Stimulated activated CD4-positive, alpha-beta T cell treated with anti-CD3 and anti-CD28 coated beads, Interleukin-2, amount 100 ng/mL, for 4 hours (primary cell): ENCODE results near the gene TMEM9.

Source experiments
- DNase-seq: peaks from one replicate; pipeline ENCODE4 v3.0.0-alpha.2; 2020; ENCODE audit warnings: low read depth

The TMEM9 gene

DNA sequence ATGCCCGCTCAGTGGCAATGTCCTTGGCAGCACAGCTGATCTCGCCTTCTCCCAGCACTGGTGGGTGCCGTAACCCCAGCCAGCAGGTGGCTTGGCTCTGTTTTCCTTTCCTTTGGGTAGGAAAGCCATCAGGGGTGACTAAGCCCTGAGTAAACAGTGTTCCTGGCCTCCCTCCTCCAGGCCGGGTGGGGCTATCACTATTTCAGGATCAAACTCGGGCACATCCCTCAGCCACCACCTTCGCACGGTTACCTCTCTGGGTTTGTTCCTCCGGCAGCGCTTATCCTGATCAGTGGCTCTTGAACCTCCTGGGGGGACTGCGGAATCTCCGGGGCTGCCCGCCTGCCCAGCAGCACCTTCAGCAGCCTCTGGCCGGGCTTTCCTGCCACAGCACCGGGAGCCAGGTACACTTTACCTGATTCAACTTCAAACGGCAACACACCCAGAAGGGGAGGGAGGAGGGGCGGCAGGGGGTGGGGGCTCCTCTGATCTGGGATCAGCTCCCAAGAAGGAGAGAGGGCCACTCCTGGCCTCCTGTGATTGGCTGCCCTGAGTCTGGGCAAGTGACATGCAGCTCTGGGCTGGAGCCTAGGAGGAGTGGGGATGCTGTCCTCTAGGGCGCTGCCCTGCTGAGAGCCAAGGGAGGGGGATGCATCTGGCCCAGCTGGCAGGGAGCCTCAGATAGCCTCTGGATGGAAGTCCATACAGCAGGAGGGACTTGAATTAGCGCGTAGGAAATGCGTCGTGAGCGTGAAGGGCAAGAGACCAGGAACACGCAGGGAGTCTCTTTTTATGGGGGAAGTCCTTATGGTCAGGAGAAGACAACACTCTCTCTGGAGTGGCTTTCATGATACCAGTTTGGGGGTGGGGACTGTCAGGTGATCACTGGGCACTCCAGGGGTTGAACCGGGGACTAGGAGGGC lies 27.2 kb downstream of the TMEM9 start, which contains the start of gene ASCL5:
Gene ASCL5, minus strand, starts transcription at position 353 of the 923 bp plus-strand sequence. CDS start 11,812 bp downstream, outside the sequence.
- DNase-seq, result no peak

DNA sequence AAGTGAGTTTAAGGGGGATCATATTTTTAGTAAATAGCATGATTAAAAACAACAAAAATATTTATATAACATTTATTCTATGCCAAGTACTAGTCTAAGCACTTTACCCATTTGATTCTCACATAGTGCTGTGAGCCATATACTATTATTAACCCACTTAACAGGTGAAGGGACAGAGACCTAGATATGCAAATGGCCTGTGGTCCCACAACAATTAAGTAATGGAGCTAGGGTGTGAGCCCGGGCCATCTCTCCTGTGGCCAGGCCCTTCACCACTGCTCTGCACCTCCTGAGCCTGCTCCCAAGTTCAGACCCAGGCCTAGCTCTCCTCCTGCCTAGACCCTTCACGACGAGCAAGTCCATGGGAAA lies 27.8 kb downstream of the TMEM9 start:
- no peak for DNase-seq

DNA sequence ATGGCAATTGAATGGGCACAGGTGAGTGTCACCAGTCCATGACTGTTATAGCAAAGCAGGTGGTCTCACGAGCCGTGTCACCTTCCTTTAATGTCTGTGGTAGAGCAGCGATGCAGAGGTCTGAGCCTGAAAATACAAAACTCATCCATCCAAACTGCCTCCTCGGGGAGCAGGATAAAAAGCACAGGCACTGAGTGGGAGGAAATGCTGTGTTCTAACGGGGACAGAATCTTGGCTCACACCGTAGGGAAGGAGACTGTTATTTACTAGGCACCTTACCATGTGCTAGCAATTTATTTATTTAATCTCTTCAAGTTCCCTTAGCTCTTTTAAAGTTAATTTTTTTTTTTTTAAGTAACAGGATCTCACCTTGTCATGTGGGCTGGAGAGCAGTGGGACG lies 28.5 kb downstream of the TMEM9 start:
- DNase-seq, result no peak

DNA sequence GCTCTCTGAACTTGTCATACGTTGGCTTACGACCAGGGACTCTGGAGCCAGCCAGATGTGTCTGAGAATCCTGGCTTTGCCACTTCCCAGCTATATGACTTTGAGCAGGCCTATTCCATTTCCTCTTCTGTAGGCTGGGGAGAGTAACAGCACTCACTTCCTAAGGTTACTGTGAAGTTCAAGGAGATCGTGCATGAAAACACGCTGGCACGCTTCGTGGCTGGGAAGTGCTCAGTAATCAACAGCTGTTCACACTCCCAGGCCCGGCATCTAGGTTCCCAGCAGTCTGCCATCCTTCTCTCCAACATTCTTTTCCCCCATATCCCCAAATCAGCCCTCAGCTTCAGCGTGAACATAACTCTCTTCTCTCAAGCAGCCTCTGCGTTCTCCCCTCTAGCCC lies 29.3 kb downstream of the TMEM9 start:
- DNase-seq, result no peak

DNA sequence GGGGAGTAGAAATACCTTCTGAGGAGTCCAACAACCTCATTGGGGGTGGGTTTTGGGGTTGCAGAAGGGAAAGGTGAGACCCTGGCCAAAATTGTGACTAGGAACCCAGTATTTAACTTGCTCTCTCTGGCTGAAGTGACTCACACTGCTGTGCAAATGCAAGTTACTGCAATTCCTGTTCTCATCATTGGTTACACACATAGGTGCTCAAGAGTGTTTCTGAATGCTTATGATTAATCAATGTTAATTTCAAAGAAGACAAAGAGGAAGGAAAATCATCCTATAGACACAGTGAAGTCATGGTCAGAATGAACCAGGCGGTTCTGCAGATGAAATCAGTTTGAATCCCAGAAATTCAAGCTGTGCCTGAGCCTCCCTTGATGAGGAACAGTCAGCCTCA lies 30.4 kb downstream of the TMEM9 start:
- no peak for DNase-seq

DNA sequence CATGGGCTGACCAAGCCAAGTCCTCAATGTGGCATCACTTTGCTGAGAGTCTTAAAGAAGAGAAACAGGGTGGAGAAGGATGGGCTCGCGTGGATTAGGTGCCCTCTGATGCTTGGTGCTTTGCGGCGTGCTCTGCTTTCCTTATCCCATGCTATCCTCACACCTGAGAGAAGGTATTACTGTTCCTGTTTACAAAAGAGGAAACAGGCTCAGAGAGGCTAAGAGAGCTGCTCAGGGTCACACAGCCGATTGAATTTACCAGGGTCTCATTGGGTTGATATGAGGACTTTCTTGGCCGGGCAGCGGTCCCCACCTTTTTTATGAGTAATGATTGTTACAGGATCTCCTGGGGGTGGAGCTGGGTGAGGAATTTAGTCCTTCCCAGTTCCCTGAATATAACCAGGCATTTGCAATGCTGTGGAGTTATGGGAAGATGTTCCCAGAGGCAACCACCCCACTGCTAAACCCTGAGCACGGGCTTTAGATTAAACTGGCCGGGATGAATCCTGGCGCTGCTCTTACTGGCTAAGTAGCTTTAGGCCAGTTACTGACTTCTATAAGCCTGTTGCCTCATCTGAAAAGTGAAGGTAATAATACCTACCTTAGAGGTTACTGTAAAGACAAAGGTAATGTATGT lies 31.8 kb downstream of the TMEM9 start:
- DNase-seq, result no peak

DNA sequence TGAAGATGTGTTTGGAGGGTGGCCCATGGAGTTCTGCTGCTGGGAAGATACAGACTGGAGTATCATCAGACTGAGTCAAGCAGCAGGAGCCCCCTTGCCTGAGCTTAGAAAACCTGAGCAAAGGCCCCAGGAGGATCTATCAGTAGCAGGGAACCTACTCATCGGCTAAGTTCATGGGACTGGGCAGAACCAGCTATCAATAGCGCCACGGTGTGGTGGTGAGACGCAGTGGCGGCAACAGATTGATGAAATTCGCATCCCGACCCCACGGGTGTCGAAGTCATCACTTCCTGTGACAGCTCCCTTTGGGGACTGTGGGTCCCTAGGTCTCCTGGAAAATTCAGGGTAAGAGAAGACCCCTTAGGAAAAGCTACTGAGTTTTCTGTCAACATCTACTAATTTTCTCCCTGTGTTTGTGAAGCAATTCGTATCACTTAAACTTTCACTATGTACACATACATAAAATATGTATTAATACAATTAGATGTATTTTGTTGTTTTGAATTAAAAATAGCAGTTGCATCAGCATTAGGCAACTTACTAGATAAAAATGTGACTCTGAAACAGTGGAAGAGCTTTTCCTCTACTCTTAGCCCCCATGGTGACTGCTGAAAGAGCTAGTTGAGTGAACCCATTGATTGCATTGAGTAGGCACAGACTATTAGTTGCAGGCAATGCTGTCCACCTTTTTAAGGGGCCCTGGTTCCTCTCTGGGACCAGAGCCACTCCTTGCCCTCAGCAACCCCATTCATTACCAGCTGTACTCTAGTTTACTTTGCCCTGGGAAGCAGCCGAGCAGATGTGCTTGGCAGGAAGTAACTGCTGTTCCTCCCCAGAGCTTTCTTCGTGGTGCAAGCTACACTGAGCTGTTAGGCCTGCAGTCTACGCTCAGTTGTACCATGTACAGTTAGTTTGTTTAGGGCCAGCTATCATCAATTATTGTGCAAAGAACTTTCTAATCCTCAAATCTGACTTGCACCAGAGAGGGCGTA lies 34.8 kb downstream of the TMEM9 start:
- DNase-seq, result peak; percentile 22

DNA sequence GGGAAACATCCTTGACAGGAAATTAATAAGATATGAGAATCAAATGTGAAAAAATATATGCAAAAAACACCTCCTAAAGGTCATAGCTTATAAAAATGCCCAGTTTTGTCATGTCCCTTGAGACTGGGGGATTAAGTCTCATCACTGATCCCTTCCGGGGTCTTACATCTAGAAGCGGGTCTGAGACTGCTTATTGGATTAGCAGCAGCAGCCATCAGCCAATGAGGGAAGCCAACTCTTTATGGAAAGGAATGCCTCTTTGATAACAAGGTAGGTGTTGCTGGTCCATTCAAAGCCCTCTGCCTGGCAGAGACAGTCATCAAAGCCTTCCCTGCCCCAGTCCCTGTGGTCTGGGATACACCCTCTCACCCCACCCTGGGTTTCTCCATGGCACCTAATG lies 38.2 kb downstream of the TMEM9 start:
- DNase-seq, result no peak

DNA sequence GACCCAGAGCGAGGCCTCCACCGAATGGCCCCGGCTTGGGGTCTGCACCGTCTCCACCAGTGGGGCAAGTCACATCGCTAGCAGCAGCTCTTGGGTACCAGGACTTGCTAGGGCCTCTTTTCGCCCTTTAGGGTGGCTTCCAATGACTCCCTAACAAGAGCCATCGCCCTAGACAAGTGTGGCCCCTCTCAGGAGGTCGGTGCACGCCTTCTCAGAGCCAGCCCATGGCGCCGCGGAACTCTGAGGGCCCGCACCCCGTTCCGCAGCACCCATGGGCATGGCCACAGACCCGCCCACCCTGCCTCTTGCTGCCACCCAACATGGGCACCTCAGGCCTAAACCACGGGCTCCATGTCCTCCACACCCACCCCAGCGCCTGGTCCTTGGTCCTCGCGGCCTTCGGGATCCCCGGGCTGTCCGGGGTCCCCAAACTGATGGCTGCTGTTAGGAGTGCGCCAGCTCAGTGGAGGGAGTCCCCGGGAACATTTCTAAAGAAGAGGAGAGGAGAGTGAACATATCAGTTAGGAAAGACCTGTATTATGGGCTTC lies 38.8 kb downstream of the TMEM9 start:
- DNase-seq, result no peak

DNA sequence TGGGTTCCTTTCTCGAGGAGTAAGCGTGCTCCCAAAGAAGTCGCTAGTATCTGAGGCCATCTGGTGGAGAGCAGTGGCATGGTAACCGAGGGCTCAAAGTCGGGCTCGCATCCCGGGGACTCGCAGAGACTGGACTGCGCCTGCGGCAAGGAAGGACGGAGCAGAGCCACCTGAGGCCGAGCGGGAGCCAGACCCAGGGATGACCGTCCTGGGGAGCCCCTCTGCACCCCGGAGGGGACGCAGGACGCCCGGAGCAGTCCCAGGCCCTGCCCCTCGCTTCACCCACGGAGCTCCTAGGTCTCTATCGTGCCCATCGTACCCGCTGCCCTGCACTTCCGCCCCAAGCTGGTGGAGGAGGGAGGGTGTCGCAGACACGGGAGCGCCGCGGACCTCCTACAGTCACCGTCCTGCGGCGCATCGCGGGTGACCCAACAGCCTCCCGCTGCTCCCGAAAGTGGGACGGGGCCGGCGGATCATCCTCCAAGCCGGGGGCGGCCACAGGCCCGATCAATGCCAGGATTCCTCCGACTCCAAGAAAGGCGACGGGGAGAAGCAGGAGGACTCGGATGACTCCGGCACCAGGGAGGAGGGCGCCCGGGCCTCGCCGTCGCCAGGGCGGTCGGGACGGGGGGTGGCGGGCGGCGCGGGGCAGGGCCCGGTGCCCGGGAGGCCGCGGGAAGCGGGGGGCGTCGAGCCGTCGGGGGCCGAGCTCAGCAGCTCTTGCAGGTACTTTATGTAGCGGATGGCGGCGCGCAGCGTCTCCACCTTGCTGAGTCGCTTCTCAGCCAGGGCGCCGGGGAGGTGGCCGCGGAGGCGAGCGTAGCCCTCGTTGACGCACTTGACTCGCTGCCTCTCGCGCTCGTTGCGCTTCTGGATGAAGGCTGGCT lies 39.8 kb downstream of the TMEM9 start:
- peak; percentile 54 for DNase-seq

DNA sequence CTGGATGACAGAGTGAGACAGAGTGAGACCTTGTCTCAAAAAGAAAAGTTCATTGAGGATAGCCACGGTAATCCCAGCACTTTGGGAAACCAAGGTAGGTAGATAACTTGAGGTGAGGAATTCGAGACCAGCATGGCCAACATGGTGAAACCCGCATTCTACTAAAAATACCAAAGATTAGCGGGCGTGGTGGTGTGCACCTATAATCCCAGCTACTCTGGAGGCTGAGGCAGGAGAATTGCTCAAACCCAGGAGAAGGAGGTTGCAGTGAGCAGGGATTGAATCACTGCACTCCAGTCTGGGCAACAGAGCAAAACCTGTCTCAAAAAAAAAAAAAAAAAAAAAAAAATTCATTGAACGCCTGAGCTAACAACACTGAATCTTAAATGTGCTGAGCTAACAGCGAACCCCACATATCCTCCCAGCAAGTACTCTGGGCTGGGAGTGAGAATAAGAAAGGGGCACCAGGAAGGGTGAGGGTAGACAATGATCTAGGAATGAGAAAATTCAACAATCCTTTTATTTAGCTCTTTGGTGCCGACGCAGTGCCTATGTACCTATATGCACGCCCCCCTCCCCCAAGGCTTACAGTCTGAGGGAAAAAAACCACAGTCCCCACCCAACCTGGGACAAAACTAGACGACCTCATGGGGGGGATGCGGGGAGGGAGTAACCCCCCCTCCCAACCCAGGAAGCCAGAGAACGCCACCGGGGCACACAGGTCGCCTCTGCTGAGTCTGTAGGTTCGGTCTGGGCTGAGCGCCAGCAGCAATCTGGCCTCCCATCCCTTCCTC lies 40.6 kb downstream of the TMEM9 start:
- DNase-seq, result no peak

DNA sequence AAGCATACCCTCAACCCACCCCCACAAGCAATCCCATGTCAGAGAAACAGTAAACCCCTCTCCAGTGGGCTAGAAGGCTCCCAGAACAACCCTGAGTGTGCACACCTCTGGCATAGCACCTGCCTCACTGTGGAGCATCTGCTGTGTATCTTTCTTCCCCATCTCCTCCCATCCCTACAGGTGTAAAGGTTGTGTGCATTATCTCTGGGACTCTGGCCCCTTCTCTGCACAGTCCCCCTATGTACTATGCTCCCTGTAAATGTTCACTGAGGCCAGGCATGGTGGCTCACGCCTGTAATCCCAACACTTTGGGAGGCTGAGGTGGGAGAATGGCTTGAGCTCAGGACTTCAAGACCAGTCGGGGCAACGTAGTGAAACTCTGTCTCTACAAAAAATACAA lies 41.3 kb downstream of the TMEM9 start:
- DNase-seq, result no peak

DNA sequence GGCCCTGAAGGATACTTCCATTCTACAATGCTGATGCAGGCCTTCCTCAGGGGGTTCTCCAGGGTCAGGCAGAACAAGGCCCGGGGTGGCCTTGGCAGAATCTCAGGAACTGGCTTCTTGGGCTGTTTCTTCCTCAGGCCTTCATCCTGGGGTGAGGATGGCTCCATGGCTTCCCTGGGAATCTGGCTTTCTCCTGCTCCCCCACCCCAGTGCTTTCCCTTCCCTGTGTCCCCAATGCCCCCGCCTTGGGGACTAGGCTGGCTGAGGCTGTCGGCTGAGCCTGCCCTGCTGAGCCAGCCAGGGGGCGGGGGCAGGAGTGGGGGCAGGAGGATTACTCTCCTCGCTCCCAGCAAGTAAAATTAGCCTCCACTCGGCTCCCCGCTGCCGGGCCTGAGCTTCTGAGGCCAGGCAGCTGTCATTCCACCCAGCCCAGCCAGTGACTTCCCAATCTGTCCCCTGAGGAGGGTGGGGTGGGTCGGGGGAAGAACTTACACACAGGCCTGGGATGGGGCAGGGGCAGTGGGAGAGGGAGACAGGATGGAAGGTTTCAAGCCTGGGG lies 42.0 kb downstream of the TMEM9 start, which contains the start of gene CACNA1S:
Gene CACNA1S, minus strand, starts transcription at position 254 of the 559 bp plus-strand sequence. Its CDS starts 87 bp downstream, at position 167.
- no peak for DNase-seq

DNA sequence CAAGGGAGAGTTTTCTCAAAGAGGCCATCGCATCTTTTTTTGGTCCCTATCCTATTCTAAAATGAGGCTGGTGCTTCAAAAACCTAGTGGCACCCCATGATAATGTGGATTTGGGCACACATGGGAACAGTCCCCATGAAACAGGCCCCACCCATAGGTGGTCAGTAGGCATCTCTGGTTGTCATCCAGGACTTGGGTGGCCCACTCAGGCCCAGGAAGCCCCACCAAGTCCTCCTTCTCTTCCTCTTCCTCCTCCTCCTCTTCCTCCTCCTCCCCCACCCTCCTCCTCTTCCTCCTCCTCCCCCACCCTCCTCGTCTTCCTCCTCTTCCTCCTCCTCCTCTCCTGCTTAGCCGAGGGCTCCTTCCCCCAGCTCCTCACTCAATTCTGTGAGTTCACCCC lies 42.6 kb downstream of the TMEM9 start:
- DNase-seq, result no peak

DNA sequence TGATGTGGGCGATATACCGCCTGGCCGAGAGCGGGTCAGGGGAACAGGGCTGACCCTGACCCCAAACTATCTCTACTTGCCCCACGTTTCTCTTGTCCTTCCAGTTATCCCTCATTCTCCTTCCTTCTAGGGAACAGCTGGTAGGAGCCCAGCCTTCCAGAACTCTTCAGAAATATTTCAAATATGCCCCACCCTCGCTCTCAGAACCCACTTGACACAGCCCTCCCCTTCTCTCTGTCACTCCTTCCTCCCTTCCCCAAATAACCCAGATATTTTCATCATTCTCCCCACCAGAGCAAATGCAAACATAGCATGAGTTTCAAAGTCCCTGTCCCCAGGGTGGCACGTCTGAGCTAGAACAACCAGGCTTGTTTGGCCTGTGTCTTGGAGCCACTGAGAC lies 43.1 kb downstream of the TMEM9 start:
- no peak for DNase-seq

DNA sequence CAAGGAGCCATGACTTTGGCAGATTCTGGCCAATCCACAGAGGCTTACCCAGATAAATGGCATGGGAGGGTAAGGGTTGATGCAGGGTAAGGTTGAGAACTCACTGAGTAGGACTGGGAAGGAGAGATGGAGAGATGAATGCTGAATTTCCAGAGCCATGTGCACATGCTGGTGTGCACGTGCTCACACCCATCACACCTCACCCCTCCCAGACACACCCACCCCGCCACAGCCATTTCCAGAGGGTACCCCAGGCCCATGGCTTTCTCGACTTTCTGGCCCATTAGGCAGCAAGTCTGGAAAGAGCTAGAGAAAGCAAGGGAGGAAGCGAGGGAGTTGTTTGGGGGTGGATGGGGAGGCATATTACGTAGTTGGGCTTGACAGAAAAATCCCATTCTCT lies 43.7 kb downstream of the TMEM9 start:
- DNase-seq, result no peak

DNA sequence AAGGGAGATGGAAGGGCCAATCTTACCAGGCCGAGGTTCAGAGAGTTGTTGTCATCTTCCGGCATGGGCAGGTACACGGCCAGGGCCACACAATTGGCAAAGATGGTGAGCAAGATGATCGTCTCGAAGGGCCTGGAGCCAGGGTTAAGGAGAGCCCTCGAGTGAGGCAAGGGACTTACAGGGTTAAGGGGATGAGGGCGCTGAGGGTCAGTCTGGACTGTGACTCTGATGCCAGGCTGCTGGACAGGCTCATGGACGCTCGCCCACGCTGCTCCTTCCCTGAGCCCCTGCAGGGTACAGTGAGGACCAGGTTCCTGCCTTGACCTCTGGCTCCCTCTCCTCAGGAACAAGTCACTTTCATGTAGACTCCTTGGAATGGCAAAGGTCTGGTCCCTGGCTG lies 44.1 kb downstream of the TMEM9 start:
- no peak for DNase-seq

DNA sequence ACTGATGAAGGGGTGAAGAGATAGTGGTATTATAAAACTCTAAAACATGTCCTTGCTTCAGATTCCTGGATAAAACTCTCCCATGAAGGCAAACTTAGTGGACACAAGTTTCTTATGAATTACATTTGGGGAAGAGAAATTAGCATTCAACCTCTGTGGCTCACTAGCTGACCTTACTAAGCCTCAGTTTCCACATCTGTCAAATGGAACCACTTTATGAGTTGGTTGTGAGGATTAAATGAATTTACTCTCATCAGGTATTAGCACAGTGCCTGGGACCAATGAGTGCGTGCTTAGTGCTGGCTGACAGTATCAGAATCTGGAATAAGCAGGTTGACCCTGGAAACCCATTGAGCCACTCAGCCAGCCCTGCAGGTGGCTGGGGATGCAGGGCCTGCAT lies 44.6 kb downstream of the TMEM9 start:
- DNase-seq, result no peak

DNA sequence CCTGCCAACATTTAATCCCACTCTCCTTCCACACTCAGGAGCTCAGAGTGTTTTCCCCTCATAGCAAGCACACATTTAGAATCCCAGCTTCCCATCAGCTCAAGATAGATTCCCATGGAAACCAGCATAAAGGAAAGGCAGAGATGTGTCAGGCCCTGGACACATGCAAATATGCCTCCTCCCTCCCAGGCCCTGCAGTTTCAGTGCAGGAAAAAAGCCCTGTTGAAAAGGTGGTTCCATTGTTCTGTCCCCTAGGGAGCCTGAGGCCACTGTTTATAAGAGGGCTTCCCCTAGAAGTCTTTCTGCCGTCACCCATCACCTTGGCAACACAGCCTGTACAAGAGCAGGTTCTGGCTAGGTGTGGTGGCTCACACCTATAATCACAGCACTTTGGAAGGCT lies 45.7 kb downstream of the TMEM9 start:
- DNase-seq, result no peak

DNA sequence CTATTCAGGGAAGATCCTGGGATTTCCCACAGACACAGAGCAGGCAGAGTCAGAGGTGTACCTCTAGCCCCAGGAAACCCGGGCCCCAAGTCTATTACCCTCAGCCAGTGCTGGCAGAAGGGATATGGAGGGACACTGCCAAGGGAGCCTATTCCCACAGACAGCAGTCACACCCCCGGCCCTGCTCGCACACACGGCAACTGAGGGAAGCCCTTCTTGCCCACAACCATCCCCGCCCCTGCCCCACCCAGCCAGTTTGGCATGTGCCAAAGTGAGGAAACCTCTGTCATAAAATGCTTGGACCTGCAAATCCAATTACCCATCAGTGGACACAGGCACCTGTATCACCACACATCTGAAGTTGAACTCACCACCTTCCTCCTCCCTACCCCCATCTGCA lies 48.6 kb downstream of the TMEM9 start:
- DNase-seq, result no peak
